ENCODE data around the gene PHKB.

The PHKB gene

GRCh38 chr16:47611042-47611441 is 149.9 kb downstream of the PHKB start:
- FAIRE-seq (no peak), DNase-seq (ENCODE audit: extremely low spot score, insufficient read length, low read depth) (no peak)

GRCh38 chr16:47611848-47612493 is 150.8 kb downstream of the PHKB start:
- DNase-seq (ENCODE audit: extremely low spot score, insufficient read length, low read depth) (no peak), FAIRE-seq (no peak)

- no peak for DNase-seq (ENCODE audit: extremely low spot score, insufficient read length, low read depth)
- no peak for FAIRE-seq
Measured at GRCh38 chr16:47612711-47613110, 151.6 kb downstream of the PHKB start.

GRCh38 chr16:47613251-47613650 is 152.1 kb downstream of the PHKB start:
- no peak for FAIRE-seq

GRCh38 chr16:47617732-47618131 is 156.6 kb downstream of the PHKB start:
- FAIRE-seq (no peak), DNase-seq (ENCODE audit: extremely low spot score, insufficient read length, low read depth) (no peak)

More at GRCh38 chr16:47613251-47613650, 152.1 kb downstream of the PHKB start:
- DNase-seq (ENCODE audit: extremely low spot score, insufficient read length, low read depth): no peak

GRCh38 chr16:47622451-47623176 is 161.5 kb downstream of the PHKB start:
- FAIRE-seq (no peak), DNase-seq (ENCODE audit: extremely low spot score, insufficient read length, low read depth) (no peak)

- DNase-seq (ENCODE audit: extremely low spot score, insufficient read length, low read depth) (no peak), FAIRE-seq (no peak)
Measured at GRCh38 chr16:47624563-47624962, 163.4 kb downstream of the PHKB start.

- no peak for FAIRE-seq
- no peak for DNase-seq (ENCODE audit: extremely low spot score, insufficient read length, low read depth)
Measured at GRCh38 chr16:47625115-47625567, 164.0 kb downstream of the PHKB start.

- DNase-seq (ENCODE audit: extremely low spot score, insufficient read length, low read depth) (no peak), FAIRE-seq (no peak)
Measured at GRCh38 chr16:47626246-47626645, 165.1 kb downstream of the PHKB start.

- FAIRE-seq: no peak
- DNase-seq (ENCODE audit: extremely low spot score, insufficient read length, low read depth): no peak
Measured at GRCh38 chr16:47627085-47627639, 166.0 kb downstream of the PHKB start.

- DNase-seq (ENCODE audit: extremely low spot score, insufficient read length, low read depth): no peak
- FAIRE-seq: no peak
Measured at GRCh38 chr16:47627721-47628120, 166.6 kb downstream of the PHKB start.

- FAIRE-seq: no peak
- no peak for DNase-seq (ENCODE audit: extremely low spot score, insufficient read length, low read depth)
Measured at GRCh38 chr16:47631131-47631530, 170.0 kb downstream of the PHKB start.

GRCh38 chr16:47634126-47634525 is 173.0 kb downstream of the PHKB start:
- DNase-seq (ENCODE audit: extremely low spot score, insufficient read length, low read depth): no peak
- no peak for FAIRE-seq

GRCh38 chr16:47634727-47635126 is 173.6 kb downstream of the PHKB start:
- DNase-seq (ENCODE audit: extremely low spot score, insufficient read length, low read depth) (no peak), FAIRE-seq (no peak)

- no peak for DNase-seq (ENCODE audit: extremely low spot score, insufficient read length, low read depth)
- FAIRE-seq: no peak
Measured at GRCh38 chr16:47636501-47637099, 175.5 kb downstream of the PHKB start.

GRCh38 chr16:47638175-47638574 is 177.0 kb downstream of the PHKB start:
- no peak for FAIRE-seq
- DNase-seq (ENCODE audit: extremely low spot score, insufficient read length, low read depth): no peak

GRCh38 chr16:47640661-47641060 is 179.5 kb downstream of the PHKB start:
- DNase-seq (ENCODE audit: extremely low spot score, insufficient read length, low read depth) (no peak), FAIRE-seq (no peak)

- FAIRE-seq (no peak), DNase-seq (ENCODE audit: extremely low spot score, insufficient read length, low read depth) (no peak)
Measured at GRCh38 chr16:47643323-47644000, 182.3 kb downstream of the PHKB start.

GRCh38 chr16:47644166-47644565 is 183.0 kb downstream of the PHKB start:
- no peak for FAIRE-seq

GRCh38 chr16:47644661-47645060 is 183.5 kb downstream of the PHKB start:
- no peak for FAIRE-seq
- no peak for DNase-seq (ENCODE audit: extremely low spot score, insufficient read length, low read depth)

More at GRCh38 chr16:47644166-47644565, 183.0 kb downstream of the PHKB start:
- no peak for DNase-seq (ENCODE audit: extremely low spot score, insufficient read length, low read depth)

All from GM18507 (cell line).